CD14-positive monocyte (primary cell): ENCODE data around the gene PRRC2B. TPM values are rescaled to one million over a fixed set of nuclear protein-coding genes. Genes with fewer than 3 reads are reported as not detected.

ENCODE experiments used
- DNase-seq, 3 donors: peaks; one replicate each; pipeline ENCODE4 v3.0.0-alpha.2; 2011 to 2022
- H2AFZ ChIP-seq: 2 replicates; pipeline ENCODE4 v1.6.0; 2012; ENCODE audit warnings: mild to moderate bottlenecking, low read depth, low read length, inconsistent platforms; ENCODE audit not compliant: insufficient read depth, poor library complexity, severe bottlenecking
- H3K27ac ChIP-seq, 2 donors: 1 replicate in 1 of 2; 2 replicates in 1 of 2; pipeline ENCODE4 v1.5.1; 2012 to 2013; ENCODE audit warnings: low read length in 2 of 2, control low read depth in 1 of 2, inconsistent platforms in 1 of 2, low read depth in 1 of 2, mild to moderate bottlenecking in 1 of 2
- H3K27me3 ChIP-seq, 2 donors: one replicate each; pipeline versions ENCODE4 v1.6.0 to v1.6.1; 2011 to 2013; ENCODE audit warnings: low read length in 2 of 2; ENCODE audit not compliant: control insufficient read depth in 2 of 2, insufficient read depth in 2 of 2
- H3K36me3 ChIP-seq, 2 donors: replicated peaks in 1 of 2; 1 replicate in 1 of 2; 2 replicates in 1 of 2; pipeline versions ENCODE4 v1.5.1 to v1.6.1; 2012 to 2013; ENCODE audit warnings: low read length in 2 of 2, control low read depth in 1 of 2, inconsistent platforms in 1 of 2, mild to moderate bottlenecking in 1 of 2; ENCODE audit not compliant: insufficient read depth in 2 of 2, control insufficient read depth in 1 of 2
- H3K4me1 ChIP-seq, 2 donors: 1 replicate in 1 of 2; 2 replicates in 1 of 2; pipeline versions ENCODE4 v1.5.1 to v1.6.1; 2012 to 2013; ENCODE audit warnings: low read length in 2 of 2, control low read depth in 1 of 2, inconsistent platforms in 1 of 2, mild to moderate bottlenecking in 1 of 2, moderate library complexity in 1 of 2; ENCODE audit not compliant: insufficient read depth in 2 of 2, control insufficient read depth in 1 of 2
- H3K4me2 ChIP-seq: replicated peaks from 2 replicates; pipeline ENCODE3; 2012; ENCODE audit warnings: low read length, moderate library complexity, mild to moderate bottlenecking; ENCODE audit not compliant: poor library complexity, severe bottlenecking; ENCODE audit errors: extremely low read depth
- H3K4me3 ChIP-seq, 3 experiments: fragments of 200-600 bp in 1 of 3; sonication (generic) in 1 of 3; replicated peaks in 1 of 3; 1 replicate in 2 of 3; 2 replicates in 1 of 3; pipeline ENCODE4 v1.5.1; 2011 to 2013; ENCODE audit warnings: low read length in 3 of 3, mild to moderate bottlenecking in 3 of 3, control low read depth in 2 of 3, low read depth in 2 of 3, inconsistent platforms in 1 of 3, moderate library complexity in 1 of 3
- H3K79me2 ChIP-seq: 2 replicates; pipeline ENCODE4 v1.6.0; 2012; ENCODE audit warnings: mild to moderate bottlenecking, control low read depth, inconsistent platforms, low read length, moderate library complexity; ENCODE audit not compliant: insufficient read depth
- H3K9ac ChIP-seq: 2 replicates; pipeline ENCODE4 v1.6.0; 2017; ENCODE audit warnings: low read length, mild to moderate bottlenecking; ENCODE audit not compliant: insufficient read depth, poor library complexity, severe bottlenecking
- H3K9me3 ChIP-seq, 2 donors: replicated peaks in 1 of 2; 1 replicate in 1 of 2; 2 replicates in 1 of 2; pipeline versions ENCODE4 v1.5.1 to v1.6.1; 2012 to 2013; ENCODE audit warnings: low read length in 2 of 2, control low read depth in 1 of 2; ENCODE audit not compliant: control insufficient read depth in 1 of 2, insufficient read depth in 1 of 2
- H4K20me1 ChIP-seq: 2 replicates; pipeline ENCODE4 v1.6.0; 2012; ENCODE audit warnings: mild to moderate bottlenecking, low read length, control low read depth, moderate library complexity; ENCODE audit not compliant: insufficient read depth
- H3K27ac Mint-ChIP-seq, 7 donors: one replicate each; pipeline ENCODE4 v1.8.0; 2020; ENCODE audit warnings: mild to moderate bottlenecking in 7 of 7, mixed read lengths in 7 of 7, moderate library complexity in 6 of 7, inconsistent platforms in 2 of 7
- H3K27me3 Mint-ChIP-seq, 3 donors: one replicate each; pipeline ENCODE4 v1.8.0; 2021 to 2022; ENCODE audit warnings: low read depth in 3 of 3, mild to moderate bottlenecking in 3 of 3, mixed read lengths in 3 of 3, moderate library complexity in 3 of 3, inconsistent platforms in 1 of 3
- H3K36me3 Mint-ChIP-seq, 2 donors: one replicate each; pipeline ENCODE4 v1.8.0; 2020; ENCODE audit warnings: mixed read lengths in 2 of 2, inconsistent platforms in 1 of 2, mild to moderate bottlenecking in 1 of 2
- H3K4me1 Mint-ChIP-seq: one replicate; pipeline ENCODE4 v1.8.0; 2020; ENCODE audit warnings: mild to moderate bottlenecking, mixed read lengths
- H3K4me3 Mint-ChIP-seq, 2 donors: one replicate each; pipeline ENCODE4 v1.8.0; 2020; ENCODE audit warnings: mild to moderate bottlenecking in 2 of 2, mixed read lengths in 2 of 2, moderate library complexity in 1 of 2
- H3K9me3 Mint-ChIP-seq, 7 donors: one replicate each; pipeline ENCODE4 v1.8.0; 2020 to 2022; ENCODE audit warnings: mixed read lengths in 7 of 7, mild to moderate bottlenecking in 6 of 7, moderate library complexity in 6 of 7, inconsistent platforms in 2 of 7
- CTCF ChIP-seq: fragments of 200-600 bp; IDR thresholded peaks from one replicate; pipeline ENCODE4 v1.8.0; 2022; ENCODE audit warnings: antibody characterized with exemption, mild to moderate bottlenecking
- WGBS: methylation state at CpG from one replicate; pipeline ENCODE4 v1.1.5; 2013; ENCODE audit warnings: missing lambda C conversion rate; ENCODE audit not compliant: insufficient coverage; 5-methylcytosine and 5-hydroxymethylcytosine counted together
- intact Hi-C, 2 donors: fragments of 100-400 bp; cut with micrococcal nuclease; formaldehyde crosslinking; loops; one replicate each; pipeline versions ENCODE4 v1.15.0 to v1.15.1; 2023
- polyA plus RNA-seq, 3 donors: library from polyadenylated mRNA; depleted of rRNA in 1 of 3; unstranded in 2 of 3; stranded (reverse) in 1 of 3; fragments of 300-500 nt in 2 of 3; fragments of >200 nt in 1 of 3; fragmentation: Illumina TruSeq in 2 of 3; gene quantifications; 1 replicate in 2 of 3; 2 replicates in 1 of 3; pipeline ENCODE4 v1.2.3, GENCODE V29; 2012 to 2021

The PRRC2B gene
- polyA plus RNA-seq, 3 donors = 2.8 to 36.2 (median 8.6) TPM

GRCh38 chr9:131523086-131523388, 129.2 kb downstream of the PRRC2B start:
- no peaks in the 10 kb centered on the region for H3K9me3 Mint-ChIP-seq
- H3K4me1 Mint-ChIP-seq = no peaks in the 10 kb centered on the region
- intact Hi-C loops = no loop called here
- Histone ChIP-seq H3K27ac (no peak overlapping the region), H3K79me2 (no peaks in the 10 kb centered on the region), H3K4me1 (no peaks in the 10 kb centered on the region), H3K27me3 (no peaks in the 10 kb centered on the region), H4K20me1 (no peaks in the 10 kb centered on the region), H3K9ac (no peak overlapping the region), H3K9me3 (no peaks in the 10 kb centered on the region), H3K4me3 (no peak overlapping the region), H3K4me2 (no peak overlapping the region), H3K36me3 (peaks cover 82 to 100% of the 10 kb centered on the region in 2 donors), H2AFZ (no peak overlapping the region)
- WGBS = 96% methylated on average over 9 of the region's 9 CpGs
- no peak for DNase-seq
- H3K27ac Mint-ChIP-seq = peak overlapping the region in 1 of 7 donors; percentile 8
- H3K36me3 Mint-ChIP-seq = peaks cover 76 to 84% of the 10 kb centered on the region in 2 donors
- TF ChIP-seq CTCF = no peak
- H3K27me3 Mint-ChIP-seq = peaks cover 0 to 3% (median 1%) of the 10 kb centered on the region in 3 donors
- no peak overlapping the region for H3K4me3 Mint-ChIP-seq

GRCh38 chr9:131523451-131524435, 129.9 kb downstream of the PRRC2B start:
- peaks cover 77 to 84% of the 10 kb centered on the region in 2 donors for H3K36me3 Mint-ChIP-seq
- Histone ChIP-seq H3K4me2 (no peak overlapping the region), H3K9me3 (no peaks in the 10 kb centered on the region), H2AFZ (no peak overlapping the region), H3K79me2 (no peaks in the 10 kb centered on the region), H3K9ac (no peak overlapping the region), H3K27me3 (no peaks in the 10 kb centered on the region), H3K27ac (no peak overlapping the region), H3K4me1 (no peaks in the 10 kb centered on the region), H3K36me3 (peaks cover 84 to 100% of the 10 kb centered on the region in 2 donors), H3K4me3 (no peak overlapping the region), H4K20me1 (no peaks in the 10 kb centered on the region)
- H3K4me3 Mint-ChIP-seq = no peak overlapping the region
- intact Hi-C loops = no loop called here
- 95% methylated on average over 23 of the region's 29 CpGs for WGBS
- H3K4me1 Mint-ChIP-seq = no peaks in the 10 kb centered on the region
- H3K9me3 Mint-ChIP-seq = no peaks in the 10 kb centered on the region
- no peak for DNase-seq
- peaks cover 0 to 3% (median 1%) of the 10 kb centered on the region in 3 donors for H3K27me3 Mint-ChIP-seq
- peak overlapping the region in 1 of 7 donors; percentile 24 for H3K27ac Mint-ChIP-seq
- no peak for TF ChIP-seq CTCF
